B cell (primary cell): ENCODE measurements around the gene GABRB2. TPM values are rescaled to one million over a fixed set of nuclear protein-coding genes. Genes with fewer than 3 reads are reported as not detected.

Source experiments
- ATAC-seq: fragments of 200-7000 bp; cut with Tn5 transposase; one replicate; pipeline ENCODE4 v1.10.0; 2021; ENCODE audit warnings: low read depth, mild to moderate bottlenecking, moderate number of reproducible peaks, moderate library complexity
- CTCF ChIA-PET: fragments of 350-600 bp; sonication (Branson Sonifier 250); formaldehyde crosslinking; loops from one replicate; lab custom pipeline; 2021; ENCODE audit warnings: antibody characterized with exemption, inconsistent platforms; lab: Charles Lee
- POLR2A ChIA-PET: fragments of 350-600 bp; sonication (Branson Sonifier 250); formaldehyde crosslinking; loops from one replicate; lab custom pipeline; 2021; ENCODE audit warnings: antibody characterized with exemption; lab: Charles Lee
- DNase-seq: peaks from one replicate; pipeline ENCODE4 v3.0.0; 2013
- H2AFZ ChIP-seq: 2 replicates; pipeline ENCODE4 v1.6.1; 2012; ENCODE audit warnings: mild to moderate bottlenecking, low read depth, low read length; ENCODE audit not compliant: insufficient read depth, poor library complexity, severe bottlenecking
- H3K27ac ChIP-seq, 2 donors: 1 replicate in 1 of 2; 2 replicates in 1 of 2; pipeline ENCODE4 v1.5.1; 2012 to 2013; ENCODE audit warnings: low read length in 2 of 2, mild to moderate bottlenecking in 2 of 2, moderate library complexity in 1 of 2
- H3K27me3 ChIP-seq, 4 experiments: fragments of 200-600 bp in 1 of 4; sonication (generic) in 1 of 4; replicated peaks in 1 of 4; 1 replicate in 2 of 4; 2 replicates in 2 of 4; pipeline versions ENCODE4 v1.6.1 to v1.7.0; 2013 to 2016; ENCODE audit warnings: low read length in 3 of 4, mild to moderate bottlenecking in 2 of 4, mixed read lengths in 1 of 4, moderate library complexity in 1 of 4; ENCODE audit not compliant: insufficient read depth in 4 of 4, control insufficient read depth in 3 of 4; ENCODE audit errors: control extremely low read depth in 1 of 4
- H3K36me3 ChIP-seq, 2 experiments: replicated peaks in 1 of 2; 1 replicate in 1 of 2; 2 replicates in 1 of 2; pipeline versions ENCODE4 v1.6.1 to v1.7.1; 2013; ENCODE audit warnings: low read length in 1 of 2; ENCODE audit not compliant: insufficient read depth in 2 of 2, control insufficient read depth in 1 of 2; ENCODE audit errors: control extremely low read depth in 1 of 2, extremely low read depth in 1 of 2
- H3K4me1 ChIP-seq, 2 donors: fragments of 200-600 bp in 1 of 2; sonication (generic) in 1 of 2; 1 replicate in 1 of 2; 2 replicates in 1 of 2; pipeline versions ENCODE4 v1.5.1 to v1.6.1; 2013 to 2017; ENCODE audit warnings: low read length in 2 of 2; ENCODE audit not compliant: control insufficient read depth in 2 of 2, insufficient read depth in 2 of 2
- H3K4me2 ChIP-seq: replicated peaks from 2 replicates; pipeline ENCODE3; 2012; ENCODE audit warnings: mild to moderate bottlenecking, low read depth, low read length; ENCODE audit not compliant: poor library complexity, severe bottlenecking
- H3K4me3 ChIP-seq, 5 experiments: fragments of 200-600 bp in 1 of 5; sonication (generic) in 1 of 5; 1 replicate in 3 of 5; 2 replicates in 2 of 5; pipeline versions ENCODE4 v1.5.1 to v1.7.0; 2011 to 2016; ENCODE audit warnings: low read length in 4 of 5, mild to moderate bottlenecking in 4 of 5, low read depth in 2 of 5, control low read depth in 1 of 5, moderate library complexity in 1 of 5; ENCODE audit not compliant: insufficient read depth in 1 of 5; ENCODE audit errors: control extremely low read depth in 1 of 5, extremely low read depth in 1 of 5
- H3K79me2 ChIP-seq: fragments of 200-600 bp; sonication (generic); one replicate; pipeline ENCODE4 v1.6.0; 2016; ENCODE audit warnings: low read length; ENCODE audit not compliant: control insufficient read depth, insufficient read depth
- H3K9ac ChIP-seq: fragments of 200-600 bp; sonication (generic); 2 replicates; pipeline ENCODE4 v1.6.1; 2017; ENCODE audit warnings: mild to moderate bottlenecking, low read length, moderate library complexity
- H3K9me3 ChIP-seq, 3 donors: one replicate each; pipeline versions ENCODE4 v1.6.1 to v1.7.1; 2013; ENCODE audit warnings: low read length in 2 of 3; ENCODE audit not compliant: control insufficient read depth in 2 of 3, insufficient read depth in 1 of 3; ENCODE audit errors: control extremely low read depth in 1 of 3
- H4K20me1 ChIP-seq: 2 replicates; pipeline ENCODE4 v1.6.0; 2012; ENCODE audit warnings: mild to moderate bottlenecking, low read length; ENCODE audit not compliant: insufficient read depth, control insufficient read depth, poor library complexity, severe bottlenecking
- H3K27ac Mint-ChIP-seq: one replicate; pipeline ENCODE4 v1.8.0; 2021; ENCODE audit warnings: mixed read lengths
- H3K27me3 Mint-ChIP-seq: one replicate; pipeline ENCODE4 v1.8.0; 2021; ENCODE audit warnings: mixed read lengths
- H3K4me1 Mint-ChIP-seq: one replicate; pipeline ENCODE4 v1.8.0; 2021; ENCODE audit warnings: mixed read lengths
- H3K4me3 Mint-ChIP-seq: one replicate; pipeline ENCODE4 v1.8.0; 2021; ENCODE audit warnings: mixed read lengths
- H3K9me3 Mint-ChIP-seq: one replicate; pipeline ENCODE4 v1.8.0; 2022; ENCODE audit warnings: mixed read lengths; ENCODE audit not compliant: insufficient read depth
- CTCF ChIP-seq: fragments of 200-600 bp; IDR thresholded peaks from one replicate; pipeline ENCODE4 v1.8.0; 2022; ENCODE audit warnings: antibody characterized with exemption, mild to moderate bottlenecking
- EZH2 ChIP-seq: IDR thresholded peaks from 2 replicates; pipeline ENCODE4 v1.6.1; 2012; ENCODE audit warnings: borderline replicate concordance, low read depth, mild to moderate bottlenecking, moderate library complexity, low read length; ENCODE audit not compliant: insufficient read depth, poor library complexity, severe bottlenecking
- WGBS: methylation state at CpG from one replicate; pipeline ENCODE4 v1.1.5; 2013; ENCODE audit warnings: missing lambda C conversion rate; ENCODE audit not compliant: insufficient coverage; 5-methylcytosine and 5-hydroxymethylcytosine counted together
- intact Hi-C: fragments of 100-400 bp; cut with micrococcal nuclease; formaldehyde crosslinking; loops from one replicate; pipeline ENCODE4 v1.10.0; 2022
- polyA plus RNA-seq: library from polyadenylated mRNA; depleted of rRNA; stranded (reverse); fragments of >200 nt; gene quantifications from 2 replicates; pipeline ENCODE4 v1.2.3, GENCODE V29; 2012
- total RNA-seq, 2 donors: library from RNA; stranded (reverse); fragments of 120-200 nt in 1 of 2; gene quantifications; 1 replicate in 1 of 2; 2 replicates in 1 of 2; pipeline versions ENCODE4 v1.2.3 to v1.2.4, GENCODE V29; 2013 to 2022

Gene GABRB2
- total and polyA plus RNA-seq, 2 donors (not counting 1 experiment from before 2014, with no cell fraction given): 0.15 to 0.16 TPM

GRCh38 chr5:161446655-161447054 lies 99.9 kb downstream of the GABRB2 start:
- Mint-ChIP-seq H3K9me3 (no peaks in the 10 kb centered on the region), H3K4me1 (no peaks in the 10 kb centered on the region), H3K4me3 (no peak overlapping the region), H3K27ac (no peak overlapping the region), H3K27me3 (no peaks in the 10 kb centered on the region)
- intact Hi-C loops: no loop called here
- no peak overlapping the region for H3K9ac ChIP-seq
- no CpG with 5 or more reads among the region's 1 CpG for WGBS
- POLR2A ChIA-PET: no interaction called here
- H3K9me3 ChIP-seq: no peaks in the 10 kb centered on the region
- DNase-seq (no peak), ATAC-seq (no peak)
- no peaks in the 10 kb centered on the region for H4K20me1 ChIP-seq
- H3K4me1 ChIP-seq: no peaks in the 10 kb centered on the region
- H3K27ac ChIP-seq: no peak overlapping the region
- TF ChIP-seq CTCF (no peak), EZH2 (no peak)
- CTCF ChIA-PET: interaction anchor here (1.0 kb wide), 1 partner anchor 24 kb away, joined by 5 read pairs; no protein-coding TSS in a partner anchor
- no peaks in the 10 kb centered on the region for H3K79me2 ChIP-seq
- H3K4me3 ChIP-seq: no peak overlapping the region
- no peaks in the 10 kb centered on the region for H3K36me3 ChIP-seq
- no peak overlapping the region for H2AFZ ChIP-seq
- no peaks in the 10 kb centered on the region for H3K27me3 ChIP-seq
- H3K4me2 ChIP-seq: no peak overlapping the region

GRCh38 chr5:161442471-161442870 lies 104.1 kb downstream of the GABRB2 start:
- Mint-ChIP-seq H3K4me3 (no peak overlapping the region), H3K9me3 (no peaks in the 10 kb centered on the region)
- intact Hi-C loops: no loop called here

More at GRCh38 chr5:161442471-161442870, 104.1 kb downstream of the GABRB2 start:
- H3K27ac ChIP-seq: no peak overlapping the region
- ATAC-seq: no peak
- Mint-ChIP-seq H3K27ac (no peak overlapping the region), H3K27me3 (no peaks in the 10 kb centered on the region), H3K4me1 (no peaks in the 10 kb centered on the region)
- H3K9ac ChIP-seq: no peak overlapping the region
- ChIA-PET POLR2A (no interaction called here), CTCF (no interaction called here)
- no peak overlapping the region for H2AFZ ChIP-seq
- no peaks in the 10 kb centered on the region for H3K4me1 ChIP-seq
- no peak overlapping the region for H3K4me2 ChIP-seq
- H4K20me1 ChIP-seq: no peaks in the 10 kb centered on the region
- no peaks in the 10 kb centered on the region for H3K36me3 ChIP-seq
- peaks cover 0 to 4% (median 0%) of the 10 kb centered on the region in 3 donors for H3K9me3 ChIP-seq
- no peak overlapping the region for H3K4me3 ChIP-seq
- no peak for DNase-seq
- TF ChIP-seq EZH2 (no peak), CTCF (no peak)
- H3K27me3 ChIP-seq: no peaks in the 10 kb centered on the region
- no peaks in the 10 kb centered on the region for H3K79me2 ChIP-seq
